RWPE2 (cell line): ENCODE data around the gene RNF31.
"Not testable (repeated sequence)": the region's sequence is repeated elsewhere in the genome, so short reads cannot be mapped to it uniquely, and the experiment has no call there.

Experiments
- ATAC-seq: fragments of 200-7000 bp; cut with Tn5 transposase; 3 replicates; pipeline ENCODE4 v1.9.1; 2021; ENCODE audit warnings: low read depth
- DNase-seq: peaks from one replicate; pipeline ENCODE4 v3.0.0-alpha.2; 2020; ENCODE audit warnings: low spot score
- H3K27ac ChIP-seq: fragments of 450-650 bp; 2 replicates; pipeline ENCODE4 v1.5.1; 2017; ENCODE audit warnings: mild to moderate bottlenecking; ENCODE audit not compliant: poor library complexity, severe bottlenecking
- H3K27me3 ChIP-seq: fragments of 250-450 bp; sonication (Bioruptor Pico); 2 replicates; pipeline ENCODE4 v1.5.1; 2021; ENCODE audit warnings: mild to moderate bottlenecking, moderate library complexity; ENCODE audit not compliant: insufficient read depth, poor library complexity, severe bottlenecking
- H3K36me3 ChIP-seq: fragments of 250-450 bp; sonication (Bioruptor Pico); 2 replicates; pipeline ENCODE4 v1.5.1; 2020; ENCODE audit warnings: low read depth, mild to moderate bottlenecking, moderate library complexity
- H3K4me1 ChIP-seq: fragments of 250-450 bp; sonication (Bioruptor Pico); 2 replicates; pipeline ENCODE4 v1.5.1; 2021; ENCODE audit warnings: mild to moderate bottlenecking, moderate library complexity; ENCODE audit not compliant: insufficient read depth, poor library complexity, severe bottlenecking
- H3K4me3 ChIP-seq: fragments of 250-450 bp; sonication (Bioruptor Pico); 2 replicates; pipeline ENCODE4 v1.5.1; 2021; ENCODE audit warnings: mild to moderate bottlenecking, moderate library complexity; ENCODE audit not compliant: severe bottlenecking
- H3K9me3 ChIP-seq: fragments of 250-450 bp; sonication (Bioruptor Pico); 2 replicates; pipeline ENCODE4 v1.5.1; 2021; ENCODE audit warnings: mild to moderate bottlenecking, moderate library complexity; ENCODE audit not compliant: severe bottlenecking
- CTCF ChIP-seq: fragments of 450-650 bp; IDR thresholded peaks from one replicate; pipeline ENCODE4 v1.5.1; 2017; ENCODE audit warnings: mild to moderate bottlenecking, moderate library complexity; ENCODE audit not compliant: poor library complexity, severe bottlenecking

The RNF31 gene

GRCh38 chr14:24196071-24197055, 49.1 kb downstream of the RNF31 start:
- peak overlapping the region; percentile 92 for H3K4me3 ChIP-seq
- peaks cover 38% of the 10 kb centered on the region for H3K36me3 ChIP-seq
- H3K27ac ChIP-seq = peak overlapping the region; percentile 76
- peaks cover 9% of the 10 kb centered on the region for H3K4me1 ChIP-seq
- no peak for TF ChIP-seq CTCF
- H3K9me3 ChIP-seq = no peaks in the 10 kb centered on the region
- ATAC-seq = peak; percentile 40
- no peaks in the 10 kb centered on the region for H3K27me3 ChIP-seq
- DNase-seq = no peak

- no peak overlapping the region for H3K4me3 ChIP-seq
- peaks cover 9% of the 10 kb centered on the region for H3K4me1 ChIP-seq
- ATAC-seq (no peak), DNase-seq (no peak)
- no peaks in the 10 kb centered on the region for H3K27me3 ChIP-seq
- H3K27ac ChIP-seq = peak overlapping the region; percentile 76
- TF ChIP-seq CTCF = no peak
- no peaks in the 10 kb centered on the region for H3K9me3 ChIP-seq
- H3K36me3 ChIP-seq = peaks cover 40% of the 10 kb centered on the region
Measured at GRCh38 chr14:24197056-24197450, 49.8 kb downstream of the RNF31 start.

- Histone ChIP-seq H3K27me3 (no peaks in the 10 kb centered on the region), H3K36me3 (peaks cover 40% of the 10 kb centered on the region), H3K27ac (no peak overlapping the region), H3K4me1 (peaks cover 9% of the 10 kb centered on the region), H3K4me3 (no peak overlapping the region), H3K9me3 (no peaks in the 10 kb centered on the region)
- no peak for DNase-seq
- no peak for ATAC-seq
- no peak for TF ChIP-seq CTCF
Measured at GRCh38 chr14:24198814-24199524, 51.7 kb downstream of the RNF31 start.

GRCh38 chr14:24202538-24202937, 55.2 kb downstream of the RNF31 start:
- not testable (repeated sequence) for H3K9me3 ChIP-seq, ATAC-seq, DNase-seq, H3K27me3 ChIP-seq, H3K4me3 ChIP-seq, H3K4me1 ChIP-seq, H3K27ac ChIP-seq
- peaks cover 61% of the 10 kb centered on the region for H3K36me3 ChIP-seq

GRCh38 chr14:24203249-24203886, 56.1 kb downstream of the RNF31 start:
- peaks cover 70% of the 10 kb centered on the region for H3K36me3 ChIP-seq
- H3K4me3 ChIP-seq, H3K9me3 ChIP-seq, H3K27ac ChIP-seq, H3K4me1 ChIP-seq, DNase-seq, ATAC-seq, H3K27me3 ChIP-seq: not testable (repeated sequence)
